GM12878 (cell line): ENCODE measurements around the gene MYCBPAP.

Source experiments
- EP300 ChIP-seq, 2 experiments: fragments of 150-350 bp in 1 of 2; IDR thresholded peaks; 2 replicates each; pipeline ENCODE4 v1.6.1; 2011 to 2012; ENCODE audit warnings: low read depth in 2 of 2, low read length in 2 of 2, borderline replicate concordance in 1 of 2, improper control_type of control experiment in 1 of 2, inconsistent platforms in 1 of 2; ENCODE audit not compliant: control insufficient read depth in 1 of 2
- NFXL1 ChIP-seq: fragments of 450-650 bp; IDR thresholded peaks from 2 replicates; pipeline ENCODE4 v1.6.1; 2017; ENCODE audit warnings: antibody characterized with exemption, mild to moderate bottlenecking, borderline replicate concordance
- POLR2A ChIP-seq: IDR thresholded peaks from 2 replicates; pipeline ENCODE4 v1.6.1; 2011; ENCODE audit warnings: low read depth, mild to moderate bottlenecking, low read length
- POLR2AphosphoS5 ChIP-seq: IDR thresholded peaks from 2 replicates; pipeline ENCODE4 v1.6.1; 2011; ENCODE audit warnings: mild to moderate bottlenecking, low read length, inconsistent platforms
- POU2F2 ChIP-seq: IDR thresholded peaks from 3 replicates; pipeline ENCODE4 v1.6.1; 2011; ENCODE audit warnings: low read depth, mild to moderate bottlenecking, low read length, borderline replicate concordance
- SMARCA5 ChIP-seq: fragments of 450-650 bp; IDR thresholded peaks from 2 replicates; pipeline ENCODE4 v1.6.1; 2017; ENCODE audit warnings: mild to moderate bottlenecking
- TF ChIP-seq, protein P1 (sequence below), 3 experiments: IDR thresholded peaks in 2 of 3; conservative IDR thresholded peaks in 1 of 3; 2 replicates each; pipeline ENCODE4 v1.5.1; 2011; ENCODE audit warnings: low read depth in 3 of 3, low read length in 3 of 3, mild to moderate bottlenecking in 3 of 3, control low read depth in 2 of 3, moderate library complexity in 2 of 3, inconsistent platforms in 1 of 3, mixed read lengths in 1 of 3; ENCODE audit not compliant: control insufficient read depth in 2 of 3, insufficient read depth in 1 of 3; ENCODE audit errors: extremely low read depth in 1 of 3
- TF ChIP-seq, protein P2 (sequence below): IDR thresholded peaks from 2 replicates; pipeline ENCODE4 v1.6.1; 2012; ENCODE audit warnings: low read length, inconsistent platforms
- TF ChIP-seq, protein P3 (sequence below): IDR thresholded peaks from 2 replicates; pipeline ENCODE4 v1.6.1; 2012; ENCODE audit warnings: improper control_type of control experiment, low read depth, low read length; ENCODE audit not compliant: insufficient replicate concordance
- TF ChIP-seq, protein P4 (sequence below): IDR thresholded peaks from 2 replicates; pipeline ENCODE4 v1.6.1; 2012; ENCODE audit warnings: low read depth, low read length, improper control_type of control experiment

DNA sequence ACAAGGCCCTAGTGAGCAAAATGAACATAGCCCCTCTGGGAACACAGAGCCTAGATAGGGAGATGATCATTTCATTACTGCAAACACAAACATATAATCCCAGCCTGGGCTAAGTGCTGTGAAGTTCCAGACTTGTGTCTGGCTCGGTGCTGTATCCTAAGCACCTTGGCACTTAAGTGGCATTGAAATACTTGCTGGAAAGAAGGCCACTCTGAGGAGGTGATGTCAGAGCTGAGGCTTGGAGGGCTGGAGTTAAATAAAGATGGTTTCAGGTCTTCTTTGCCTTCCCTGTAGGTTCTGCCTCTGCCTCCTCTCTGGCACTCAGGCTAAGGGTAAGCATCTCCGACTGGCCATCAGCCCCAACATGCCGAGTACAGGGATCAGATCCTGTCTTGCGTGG is 49.9 kb downstream of the MYCBPAP start:
- TF ChIP-seq POLR2AphosphoS5 (no peak), NFXL1 (no peak), SMARCA5 (no peak), POLR2A (no peak), EP300 (IDR thresholded peaks at IDR 0.05; ENCODE audit: borderline replicate concordance in 1 of 2, control insufficient read depth in 1 of 2, low read depth in 2 of 2, low read length in 2 of 2) (no peak), POU2F2 (no peak)
- TF ChIP-seq, protein P1, sequence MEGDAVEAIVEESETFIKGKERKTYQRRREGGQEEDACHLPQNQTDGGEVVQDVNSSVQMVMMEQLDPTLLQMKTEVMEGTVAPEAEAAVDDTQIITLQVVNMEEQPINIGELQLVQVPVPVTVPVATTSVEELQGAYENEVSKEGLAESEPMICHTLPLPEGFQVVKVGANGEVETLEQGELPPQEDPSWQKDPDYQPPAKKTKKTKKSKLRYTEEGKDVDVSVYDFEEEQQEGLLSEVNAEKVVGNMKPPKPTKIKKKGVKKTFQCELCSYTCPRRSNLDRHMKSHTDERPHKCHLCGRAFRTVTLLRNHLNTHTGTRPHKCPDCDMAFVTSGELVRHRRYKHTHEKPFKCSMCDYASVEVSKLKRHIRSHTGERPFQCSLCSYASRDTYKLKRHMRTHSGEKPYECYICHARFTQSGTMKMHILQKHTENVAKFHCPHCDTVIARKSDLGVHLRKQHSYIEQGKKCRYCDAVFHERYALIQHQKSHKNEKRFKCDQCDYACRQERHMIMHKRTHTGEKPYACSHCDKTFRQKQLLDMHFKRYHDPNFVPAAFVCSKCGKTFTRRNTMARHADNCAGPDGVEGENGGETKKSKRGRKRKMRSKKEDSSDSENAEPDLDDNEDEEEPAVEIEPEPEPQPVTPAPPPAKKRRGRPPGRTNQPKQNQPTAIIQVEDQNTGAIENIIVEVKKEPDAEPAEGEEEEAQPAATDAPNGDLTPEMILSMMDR (IDR thresholded peaks at IDR 0.05 in 2 of 3, conservative IDR thresholded peaks at IDR 0.05 in 1 of 3; ENCODE audit: control insufficient read depth in 2 of 3, extremely low read depth in 1 of 3, insufficient read depth in 1 of 3, low read depth in 3 of 3, low read length in 3 of 3), result no peak
- TF ChIP-seq, protein P2, sequence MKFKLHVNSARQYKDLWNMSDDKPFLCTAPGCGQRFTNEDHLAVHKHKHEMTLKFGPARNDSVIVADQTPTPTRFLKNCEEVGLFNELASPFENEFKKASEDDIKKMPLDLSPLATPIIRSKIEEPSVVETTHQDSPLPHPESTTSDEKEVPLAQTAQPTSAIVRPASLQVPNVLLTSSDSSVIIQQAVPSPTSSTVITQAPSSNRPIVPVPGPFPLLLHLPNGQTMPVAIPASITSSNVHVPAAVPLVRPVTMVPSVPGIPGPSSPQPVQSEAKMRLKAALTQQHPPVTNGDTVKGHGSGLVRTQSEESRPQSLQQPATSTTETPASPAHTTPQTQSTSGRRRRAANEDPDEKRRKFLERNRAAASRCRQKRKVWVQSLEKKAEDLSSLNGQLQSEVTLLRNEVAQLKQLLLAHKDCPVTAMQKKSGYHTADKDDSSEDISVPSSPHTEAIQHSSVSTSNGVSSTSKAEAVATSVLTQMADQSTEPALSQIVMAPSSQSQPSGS, result no peak
- TF ChIP-seq, protein P3, sequence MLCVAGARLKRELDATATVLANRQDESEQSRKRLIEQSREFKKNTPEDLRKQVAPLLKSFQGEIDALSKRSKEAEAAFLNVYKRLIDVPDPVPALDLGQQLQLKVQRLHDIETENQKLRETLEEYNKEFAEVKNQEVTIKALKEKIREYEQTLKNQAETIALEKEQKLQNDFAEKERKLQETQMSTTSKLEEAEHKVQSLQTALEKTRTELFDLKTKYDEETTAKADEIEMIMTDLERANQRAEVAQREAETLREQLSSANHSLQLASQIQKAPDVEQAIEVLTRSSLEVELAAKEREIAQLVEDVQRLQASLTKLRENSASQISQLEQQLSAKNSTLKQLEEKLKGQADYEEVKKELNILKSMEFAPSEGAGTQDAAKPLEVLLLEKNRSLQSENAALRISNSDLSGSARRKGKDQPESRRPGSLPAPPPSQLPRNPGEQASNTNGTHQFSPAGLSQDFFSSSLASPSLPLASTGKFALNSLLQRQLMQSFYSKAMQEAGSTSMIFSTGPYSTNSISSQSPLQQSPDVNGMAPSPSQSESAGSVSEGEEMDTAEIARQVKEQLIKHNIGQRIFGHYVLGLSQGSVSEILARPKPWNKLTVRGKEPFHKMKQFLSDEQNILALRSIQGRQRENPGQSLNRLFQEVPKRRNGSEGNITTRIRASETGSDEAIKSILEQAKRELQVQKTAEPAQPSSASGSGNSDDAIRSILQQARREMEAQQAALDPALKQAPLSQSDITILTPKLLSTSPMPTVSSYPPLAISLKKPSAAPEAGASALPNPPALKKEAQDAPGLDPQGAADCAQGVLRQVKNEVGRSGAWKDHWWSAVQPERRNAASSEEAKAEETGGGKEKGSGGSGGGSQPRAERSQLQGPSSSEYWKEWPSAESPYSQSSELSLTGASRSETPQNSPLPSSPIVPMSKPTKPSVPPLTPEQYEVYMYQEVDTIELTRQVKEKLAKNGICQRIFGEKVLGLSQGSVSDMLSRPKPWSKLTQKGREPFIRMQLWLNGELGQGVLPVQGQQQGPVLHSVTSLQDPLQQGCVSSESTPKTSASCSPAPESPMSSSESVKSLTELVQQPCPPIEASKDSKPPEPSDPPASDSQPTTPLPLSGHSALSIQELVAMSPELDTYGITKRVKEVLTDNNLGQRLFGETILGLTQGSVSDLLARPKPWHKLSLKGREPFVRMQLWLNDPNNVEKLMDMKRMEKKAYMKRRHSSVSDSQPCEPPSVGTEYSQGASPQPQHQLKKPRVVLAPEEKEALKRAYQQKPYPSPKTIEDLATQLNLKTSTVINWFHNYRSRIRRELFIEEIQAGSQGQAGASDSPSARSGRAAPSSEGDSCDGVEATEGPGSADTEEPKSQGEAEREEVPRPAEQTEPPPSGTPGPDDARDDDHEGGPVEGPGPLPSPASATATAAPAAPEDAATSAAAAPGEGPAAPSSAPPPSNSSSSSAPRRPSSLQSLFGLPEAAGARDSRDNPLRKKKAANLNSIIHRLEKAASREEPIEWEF, result no peak
- TF ChIP-seq, protein P4, sequence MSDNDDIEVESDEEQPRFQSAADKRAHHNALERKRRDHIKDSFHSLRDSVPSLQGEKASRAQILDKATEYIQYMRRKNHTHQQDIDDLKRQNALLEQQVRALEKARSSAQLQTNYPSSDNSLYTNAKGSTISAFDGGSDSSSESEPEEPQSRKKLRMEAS, result no peak
